H9 (cell line): Measurements from ENCODE around the gene TMEM87A. TPM values are rescaled to one million over a fixed set of nuclear protein-coding genes. Genes with fewer than 3 reads are reported as not detected.

Experiments used
- DNase-seq: peaks from one replicate; pipeline ENCODE4 v3.0.0-alpha.2; 2017
- H2AFZ ChIP-seq: one replicate; pipeline ENCODE4 v1.6.1; 2013; ENCODE audit warnings: mild to moderate bottlenecking, low read length, control low read depth, moderate library complexity
- H2AK5ac ChIP-seq: 2 replicates; pipeline ENCODE4 v1.6.1; 2013; ENCODE audit warnings: low read length, control low read depth, mixed read lengths; ENCODE audit not compliant: insufficient read length
- H2BK120ac ChIP-seq: one replicate; pipeline ENCODE4 v1.6.1; 2013; ENCODE audit warnings: low read depth, mild to moderate bottlenecking, low read length, control low read depth, inconsistent platforms; ENCODE audit not compliant: poor library complexity, severe bottlenecking
- H2BK12ac ChIP-seq: 2 replicates; pipeline ENCODE4 v1.6.1; 2013; ENCODE audit warnings: low read length, control low read depth, mixed read lengths, low read depth; ENCODE audit not compliant: insufficient read length
- H2BK15ac ChIP-seq: 2 replicates; pipeline ENCODE4 v1.6.1; 2013; ENCODE audit warnings: low read depth, low read length, control low read depth
- H2BK20ac ChIP-seq: one replicate; pipeline ENCODE4 v1.6.1; 2013; ENCODE audit warnings: low read depth, mild to moderate bottlenecking, low read length, control low read depth, inconsistent platforms; ENCODE audit not compliant: poor library complexity, severe bottlenecking
- H2BK5ac ChIP-seq: 2 replicates; pipeline ENCODE4 v1.6.1; 2013; ENCODE audit warnings: low read length, control low read depth, mixed read lengths; ENCODE audit not compliant: insufficient read length
- H3K14ac ChIP-seq: 2 replicates; pipeline ENCODE4 v1.6.1; 2013; ENCODE audit warnings: low read length, control low read depth; ENCODE audit not compliant: insufficient read depth
- H3K18ac ChIP-seq: 2 replicates; pipeline ENCODE4 v1.6.1; 2013; ENCODE audit warnings: low read depth, mild to moderate bottlenecking, mixed read lengths, low read length, control low read depth; ENCODE audit not compliant: insufficient read length
- H3K23ac ChIP-seq: 2 replicates; pipeline ENCODE4 v1.6.1; 2013; ENCODE audit warnings: low read length, control low read depth, mixed read lengths, low read depth; ENCODE audit not compliant: insufficient read length
- H3K23me2 ChIP-seq: 2 replicates; pipeline ENCODE4 v1.6.1; 2013; ENCODE audit warnings: low read depth, mild to moderate bottlenecking, mixed read lengths, low read length, control low read depth; ENCODE audit not compliant: insufficient read length, poor library complexity, severe bottlenecking
- H3K27ac ChIP-seq: 2 replicates; pipeline ENCODE4 v1.5.1; 2013; ENCODE audit warnings: low read length, control low read depth, mixed read lengths, low read depth; ENCODE audit not compliant: insufficient read length
- H3K27me3 ChIP-seq: 2 replicates; pipeline ENCODE4 v1.6.1; 2013; ENCODE audit warnings: low read length, control low read depth, inconsistent platforms; ENCODE audit not compliant: insufficient read depth
- H3K4ac ChIP-seq: 2 replicates; pipeline ENCODE4 v1.6.1; 2013; ENCODE audit warnings: low read depth, mild to moderate bottlenecking, control low read depth, inconsistent platforms, low read length, moderate library complexity
- H3K4me1 ChIP-seq: 2 replicates; pipeline ENCODE4 v1.6.1; 2013; ENCODE audit warnings: low read length, control low read depth, inconsistent platforms; ENCODE audit not compliant: insufficient read depth
- H3K4me2 ChIP-seq: 2 replicates; pipeline ENCODE4 v1.6.1; 2013; ENCODE audit warnings: low read length, control low read depth, mixed read lengths; ENCODE audit not compliant: insufficient read length, insufficient read depth
- H3K56ac ChIP-seq: 2 replicates; pipeline ENCODE4 v1.6.1; 2013; ENCODE audit warnings: low read depth, mild to moderate bottlenecking, mixed read lengths, low read length, control low read depth; ENCODE audit not compliant: insufficient read length
- H3K79me1 ChIP-seq: 2 replicates; pipeline ENCODE4 v1.6.1; 2013; ENCODE audit warnings: low read depth, mild to moderate bottlenecking, moderate library complexity, low read length, control low read depth, inconsistent platforms; ENCODE audit not compliant: insufficient read depth, poor library complexity, severe bottlenecking
- H3K79me2 ChIP-seq: 2 replicates; pipeline ENCODE4 v1.6.1; 2013; ENCODE audit warnings: low read length, control low read depth, inconsistent platforms; ENCODE audit not compliant: insufficient read depth
- H3K9ac ChIP-seq: 2 replicates; pipeline ENCODE4 v1.6.1; 2013; ENCODE audit warnings: low read length, control low read depth, mixed read lengths; ENCODE audit not compliant: insufficient read length; ENCODE audit errors: extremely low read depth
- H3K9me3 ChIP-seq: one replicate; pipeline ENCODE4 v1.6.1; 2013; ENCODE audit warnings: low read depth, low read length, inconsistent platforms; ENCODE audit not compliant: control insufficient read depth
- H3T11ph ChIP-seq: one replicate; pipeline ENCODE4 v1.6.1; 2013; ENCODE audit warnings: mild to moderate bottlenecking, low read length, control low read depth, inconsistent platforms
- H4K20me1 ChIP-seq: one replicate; pipeline ENCODE4 v1.6.1; 2013; ENCODE audit not compliant: control insufficient read depth, insufficient read length, insufficient read depth
- H4K5ac ChIP-seq: 2 replicates; pipeline ENCODE4 v1.6.1; 2013; ENCODE audit warnings: low read depth, mild to moderate bottlenecking, mixed read lengths, low read length, control low read depth; ENCODE audit not compliant: insufficient read length
- H4K8ac ChIP-seq: replicated peaks from 2 replicates; pipeline ENCODE4 v1.6.1; 2013; ENCODE audit warnings: low read length, control low read depth, mixed read lengths, low read depth; ENCODE audit not compliant: insufficient read length
- H4K91ac ChIP-seq: 2 replicates; pipeline ENCODE4 v1.6.1; 2013; ENCODE audit warnings: low read depth, mild to moderate bottlenecking, moderate library complexity, mixed read lengths, low read length, control low read depth; ENCODE audit not compliant: insufficient read length
- H3K27ac Mint-ChIP-seq, 3 experiments: 2 replicates in 2 of 3; 3 replicates in 1 of 3; pipeline ENCODE4 v1.8.0; 2020 to 2021; ENCODE audit warnings: mixed read lengths in 3 of 3, mild to moderate bottlenecking in 1 of 3, moderate library complexity in 1 of 3
- H3K27me3 Mint-ChIP-seq: 2 replicates; pipeline ENCODE4 v1.8.0; 2021; ENCODE audit warnings: low read depth, mild to moderate bottlenecking, moderate library complexity, mixed read lengths
- H3K36me3 Mint-ChIP-seq, 3 experiments: 2 replicates in 2 of 3; 3 replicates in 1 of 3; pipeline ENCODE4 v1.8.0; 2020 to 2021; ENCODE audit warnings: low read depth in 3 of 3, mixed read lengths in 3 of 3; ENCODE audit not compliant: insufficient read depth in 1 of 3
- H3K4me1 Mint-ChIP-seq, 2 experiments: 2 replicates each; pipeline ENCODE4 v1.8.0; 2020; ENCODE audit warnings: mixed read lengths in 2 of 2
- H3K4me3 Mint-ChIP-seq, 2 experiments: 2 replicates in 1 of 2; 3 replicates in 1 of 2; pipeline ENCODE4 v1.8.0; 2020 to 2021; ENCODE audit warnings: mild to moderate bottlenecking in 2 of 2, mixed read lengths in 2 of 2, moderate library complexity in 1 of 2
- H3K9me3 Mint-ChIP-seq, 2 experiments: 2 replicates in 1 of 2; 3 replicates in 1 of 2; pipeline ENCODE4 v1.8.0; 2020; ENCODE audit warnings: mild to moderate bottlenecking in 2 of 2, mixed read lengths in 2 of 2, moderate library complexity in 1 of 2
- WGBS: extraction: QIAGEN DNeasy Blood & Tissue Kit; methylation state at CpG from one replicate; pipeline ENCODE4 v1.1.7; 2013; ENCODE audit warnings: missing lambda C conversion rate, low lambda C conversion rate, mixed read lengths; ENCODE audit not compliant: insufficient read length; ENCODE audit errors: extremely low coverage; 5-methylcytosine and 5-hydroxymethylcytosine counted together
- total RNA-seq: library from RNA; stranded (reverse); gene quantifications from 2 replicates; pipeline ENCODE4 v1.2.1, GENCODE V29; 2021
- TF ChIP-seq, protein P1 (sequence below): fragments of 200-600 bp; sonication (generic); conservative IDR thresholded peaks from 3 replicates; pipeline ENCODE4 v1.8.0; 2021; ENCODE audit warnings: antibody characterized with exemption, mild to moderate bottlenecking

TMEM87A gene
- total RNA-seq, 1 experiment from 2014 or later, result 46.7 TPM

DNA sequence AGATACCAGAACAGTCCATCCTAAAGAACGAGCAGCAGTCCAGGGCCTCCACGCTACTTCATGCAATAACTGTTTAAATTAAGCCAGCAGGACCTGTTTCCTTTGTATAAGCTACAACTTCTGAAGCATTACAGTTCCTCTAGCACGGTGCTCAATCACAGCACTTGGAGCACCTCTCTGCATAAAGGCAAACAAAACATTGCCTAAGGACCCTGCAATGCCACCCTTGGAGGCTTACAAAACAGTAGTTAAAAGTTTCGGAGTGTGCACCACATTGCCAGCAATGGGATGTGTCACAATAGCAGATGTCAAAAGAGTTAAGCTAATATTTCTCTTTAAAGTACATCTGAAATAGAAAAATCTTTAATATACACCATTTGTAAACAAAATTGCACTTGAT lies 62.5 kb downstream of the TMEM87A start:
- no peaks in the 10 kb centered on the region for H4K20me1 ChIP-seq
- no CpG with 5 or more reads among the region's 4 CpGs for WGBS
- H2BK12ac ChIP-seq, result no peak overlapping the region
- H3K23ac ChIP-seq, result no peak overlapping the region
- no peak overlapping the region for H3K56ac ChIP-seq
- H3K23me2 ChIP-seq, result peaks cover 5% of the 10 kb centered on the region
- no peak overlapping the region for H3K18ac ChIP-seq
- Mint-ChIP-seq H3K4me1 (peaks cover 11 to 12% of the 10 kb centered on the region in 2 experiments), H3K27ac (no peak overlapping the region), H3K27me3 (no peaks in the 10 kb centered on the region), H3K4me3 (no peak overlapping the region), H3K9me3 (no peaks in the 10 kb centered on the region), H3K36me3 (peaks cover 6 to 31% (median 20%) of the 10 kb centered on the region in 3 experiments; a peak in 6 of 7 replicates)
- no peak overlapping the region for H2AFZ ChIP-seq
- H3K4me1 ChIP-seq, result no peaks in the 10 kb centered on the region
- no peak overlapping the region for H2BK20ac ChIP-seq
- no peak for DNase-seq
- no peak overlapping the region for H2BK120ac ChIP-seq
- no peak overlapping the region for H3T11ph ChIP-seq
- H3K9ac ChIP-seq, result no peak overlapping the region
- no peak overlapping the region for H4K5ac ChIP-seq
- H4K8ac ChIP-seq, result no peak overlapping the region
- TF ChIP-seq, protein P1, sequence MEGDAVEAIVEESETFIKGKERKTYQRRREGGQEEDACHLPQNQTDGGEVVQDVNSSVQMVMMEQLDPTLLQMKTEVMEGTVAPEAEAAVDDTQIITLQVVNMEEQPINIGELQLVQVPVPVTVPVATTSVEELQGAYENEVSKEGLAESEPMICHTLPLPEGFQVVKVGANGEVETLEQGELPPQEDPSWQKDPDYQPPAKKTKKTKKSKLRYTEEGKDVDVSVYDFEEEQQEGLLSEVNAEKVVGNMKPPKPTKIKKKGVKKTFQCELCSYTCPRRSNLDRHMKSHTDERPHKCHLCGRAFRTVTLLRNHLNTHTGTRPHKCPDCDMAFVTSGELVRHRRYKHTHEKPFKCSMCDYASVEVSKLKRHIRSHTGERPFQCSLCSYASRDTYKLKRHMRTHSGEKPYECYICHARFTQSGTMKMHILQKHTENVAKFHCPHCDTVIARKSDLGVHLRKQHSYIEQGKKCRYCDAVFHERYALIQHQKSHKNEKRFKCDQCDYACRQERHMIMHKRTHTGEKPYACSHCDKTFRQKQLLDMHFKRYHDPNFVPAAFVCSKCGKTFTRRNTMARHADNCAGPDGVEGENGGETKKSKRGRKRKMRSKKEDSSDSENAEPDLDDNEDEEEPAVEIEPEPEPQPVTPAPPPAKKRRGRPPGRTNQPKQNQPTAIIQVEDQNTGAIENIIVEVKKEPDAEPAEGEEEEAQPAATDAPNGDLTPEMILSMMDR, result no peak
- no peak overlapping the region for H2BK15ac ChIP-seq
- H3K4ac ChIP-seq, result no peak overlapping the region
- H3K9me3 ChIP-seq, result no peaks in the 10 kb centered on the region
- peaks cover 3% of the 10 kb centered on the region for H3K79me1 ChIP-seq
- H3K4me2 ChIP-seq, result no peak overlapping the region
- H3K27ac ChIP-seq, result no peak overlapping the region
- H2BK5ac ChIP-seq, result no peak overlapping the region
- no peaks in the 10 kb centered on the region for H3K27me3 ChIP-seq
- H4K91ac ChIP-seq, result no peak overlapping the region
- no peaks in the 10 kb centered on the region for H3K79me2 ChIP-seq
- no peak overlapping the region for H3K14ac ChIP-seq
- no peak overlapping the region for H2AK5ac ChIP-seq
